ENCODE results near the gene OSBP2.

GRCh38 chr22:30718938-30719337 is 24.3 kb downstream of the OSBP2 start:
- TF ChIP-seq ZNF260 (CRISPR knock-in tag; IDR thresholded peaks at IDR 0.05; ENCODE audit: borderline replicate concordance, low read depth) (no peak), FOXA1 (IDR thresholded peaks at IDR 0.05) (no peak), FOXA1 (CRISPR knock-in tag; IDR thresholded peaks at IDR 0.05) (no peak), YY1 (IDR thresholded peaks at IDR 0.05; ENCODE audit: insufficient read depth, insufficient replicate concordance, low read depth, low read length) (no peak), KDM1A (CRISPR knock-in tag; IDR thresholded peaks at IDR 0.05) (no peak), SNAI1 (CRISPR knock-in tag; IDR thresholded peaks at IDR 0.05; ENCODE audit: borderline replicate concordance) (no peak), PHF8 (CRISPR knock-in tag; IDR thresholded peaks at IDR 0.05) (no peak), MYC (CRISPR knock-in tag; IDR thresholded peaks at IDR 0.05; ENCODE audit: borderline replicate concordance) (no peak)
- TF ChIP-seq, protein P1, sequence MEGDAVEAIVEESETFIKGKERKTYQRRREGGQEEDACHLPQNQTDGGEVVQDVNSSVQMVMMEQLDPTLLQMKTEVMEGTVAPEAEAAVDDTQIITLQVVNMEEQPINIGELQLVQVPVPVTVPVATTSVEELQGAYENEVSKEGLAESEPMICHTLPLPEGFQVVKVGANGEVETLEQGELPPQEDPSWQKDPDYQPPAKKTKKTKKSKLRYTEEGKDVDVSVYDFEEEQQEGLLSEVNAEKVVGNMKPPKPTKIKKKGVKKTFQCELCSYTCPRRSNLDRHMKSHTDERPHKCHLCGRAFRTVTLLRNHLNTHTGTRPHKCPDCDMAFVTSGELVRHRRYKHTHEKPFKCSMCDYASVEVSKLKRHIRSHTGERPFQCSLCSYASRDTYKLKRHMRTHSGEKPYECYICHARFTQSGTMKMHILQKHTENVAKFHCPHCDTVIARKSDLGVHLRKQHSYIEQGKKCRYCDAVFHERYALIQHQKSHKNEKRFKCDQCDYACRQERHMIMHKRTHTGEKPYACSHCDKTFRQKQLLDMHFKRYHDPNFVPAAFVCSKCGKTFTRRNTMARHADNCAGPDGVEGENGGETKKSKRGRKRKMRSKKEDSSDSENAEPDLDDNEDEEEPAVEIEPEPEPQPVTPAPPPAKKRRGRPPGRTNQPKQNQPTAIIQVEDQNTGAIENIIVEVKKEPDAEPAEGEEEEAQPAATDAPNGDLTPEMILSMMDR (CRISPR knock-in tag; IDR thresholded peaks at IDR 0.05): no peak
